H1 (cell line): Measurements from ENCODE around the gene IRF3. TPM values are rescaled to one million over a fixed set of nuclear protein-coding genes. Genes with fewer than 3 reads are reported as not detected.
A peak's percentile ranks its signal among the peaks of the same experiment; 100 is the strongest.

ENCODE experiments used
- CTCF ChIA-PET: fragments of 300-600 bp; sonication (Branson Sonifier 250); formaldehyde crosslinking; loops from one replicate; lab custom pipeline; 2021; ENCODE audit not compliant: partially characterized antibody; lab: Charles Lee
- POLR2A ChIA-PET: fragments of 300-600 bp; sonication (Branson Sonifier 250); formaldehyde crosslinking; loops from one replicate; lab custom pipeline; 2021; ENCODE audit warnings: inconsistent platforms; ENCODE audit not compliant: partially characterized antibody; lab: Charles Lee
- DNase-seq, 2 experiments: peaks; one replicate each; pipeline versions ENCODE4 v3.0.0 to v3.0.0-alpha.2; 2010 to 2022; ENCODE audit warnings: low spot score in 2 of 2, low read depth in 1 of 2, mixed read lengths in 1 of 2
- FAIRE-seq: peaks from 2 replicates; lab custom pipeline; 2011; peaks lifted over from hg19 to GRCh38; lab: Jason Lieb, UNC
- H2AFZ ChIP-seq: 2 replicates; pipeline ENCODE4 v1.8.1; 2012; ENCODE audit warnings: low read length, inconsistent platforms
- H2AK5ac ChIP-seq: 2 replicates; pipeline ENCODE4 v1.6.1; 2013; ENCODE audit warnings: low read depth, low read length
- H2BK120ac ChIP-seq: replicated peaks from 2 replicates; pipeline ENCODE3; 2013; ENCODE audit warnings: low read depth, low read length, inconsistent platforms
- H2BK12ac ChIP-seq: 2 replicates; pipeline ENCODE4 v1.6.1; 2013; ENCODE audit warnings: low read depth, low read length
- H2BK15ac ChIP-seq: 2 replicates; pipeline ENCODE4 v1.6.1; 2013; ENCODE audit warnings: low read length
- H2BK20ac ChIP-seq: 2 replicates; pipeline ENCODE4 v1.6.1; 2013; ENCODE audit warnings: low read length
- H2BK5ac ChIP-seq: 2 replicates; pipeline ENCODE4 v1.6.1; 2013; ENCODE audit warnings: low read depth, low read length
- H3K14ac ChIP-seq: 2 replicates; pipeline ENCODE4 v1.6.1; 2013; ENCODE audit warnings: inconsistent platforms; ENCODE audit not compliant: insufficient read length
- H3K18ac ChIP-seq: 2 replicates; pipeline ENCODE4 v1.6.1; 2013; ENCODE audit warnings: low read length; ENCODE audit errors: extremely low read depth
- H3K23ac ChIP-seq: 2 replicates; pipeline ENCODE4 v1.6.1; 2013; ENCODE audit warnings: inconsistent platforms; ENCODE audit not compliant: insufficient read length
- H3K23me2 ChIP-seq: 2 replicates; pipeline ENCODE4 v1.6.1; 2013; ENCODE audit warnings: low read depth, low read length
- H3K27ac ChIP-seq: 2 replicates; pipeline ENCODE4 v1.6.1; 2011; ENCODE audit warnings: low read depth, low read length, inconsistent platforms
- H3K27me3 ChIP-seq, 4 experiments: replicated peaks in 1 of 4; 1 replicate in 1 of 4; 2 replicates in 3 of 4; pipeline versions ENCODE4 v1.6.1 to v1.8.1; 2011 to 2013; ENCODE audit warnings: low read length in 3 of 4, mild to moderate bottlenecking in 3 of 4, inconsistent platforms in 2 of 4, mixed read lengths in 2 of 4, moderate library complexity in 1 of 4; ENCODE audit not compliant: control insufficient read depth in 3 of 4, insufficient read depth in 3 of 4; ENCODE audit errors: extremely low read depth in 1 of 4
- H3K36me3 ChIP-seq, 4 experiments: 2 replicates each; pipeline versions ENCODE4 v1.6.1 to v1.8.1; 2011 to 2013; ENCODE audit warnings: mild to moderate bottlenecking in 4 of 4, low read length in 3 of 4, moderate library complexity in 2 of 4, control low read depth in 1 of 4, inconsistent platforms in 1 of 4; ENCODE audit not compliant: insufficient read depth in 4 of 4, control insufficient read depth in 2 of 4
- H3K4ac ChIP-seq: replicated peaks from 2 replicates; pipeline ENCODE3; 2013; ENCODE audit warnings: low read length, low read depth, mixed read lengths, inconsistent platforms; ENCODE audit not compliant: insufficient read length
- H3K4me1 ChIP-seq, 4 experiments: replicated peaks in 1 of 4; 1 replicate in 1 of 4; 2 replicates in 3 of 4; pipeline versions ENCODE4 v1.6.1 to v1.8.1; 2011 to 2013; ENCODE audit warnings: low read length in 3 of 4, inconsistent platforms in 2 of 4, mixed read lengths in 1 of 4; ENCODE audit not compliant: insufficient read depth in 4 of 4, control insufficient read depth in 3 of 4
- H3K4me2 ChIP-seq, 2 experiments: 2 replicates each; pipeline versions ENCODE4 v1.6.1 to v1.8.1; 2011 to 2013; ENCODE audit warnings: low read depth in 2 of 2, low read length in 2 of 2, control low read depth in 1 of 2, inconsistent platforms in 1 of 2, mild to moderate bottlenecking in 1 of 2; ENCODE audit not compliant: insufficient read depth in 1 of 2
- H3K4me3 ChIP-seq, 4 experiments: fragments of 200-600, 300-600 bp in 1 of 4; sonication (generic), shearing (Covaris generic), sonication (Bioruptor Twin) in 1 of 4; 2 replicates each; pipeline versions ENCODE4 v1.5.1 to v1.8.1; 2011 to 2016; ENCODE audit warnings: low read length in 4 of 4, low read depth in 3 of 4, control low read depth in 2 of 4, inconsistent platforms in 2 of 4, mild to moderate bottlenecking in 2 of 4, mixed read lengths in 1 of 4, moderate library complexity in 1 of 4; ENCODE audit not compliant: insufficient read depth in 2 of 4; ENCODE audit errors: extremely low read depth in 1 of 4
- H3K56ac ChIP-seq: replicated peaks from 2 replicates; pipeline ENCODE3; 2013; ENCODE audit warnings: low read depth, mild to moderate bottlenecking, mixed read lengths, low read length, inconsistent platforms; ENCODE audit not compliant: insufficient read length
- H3K79me1 ChIP-seq: 2 replicates; pipeline ENCODE4 v1.6.1; 2013; ENCODE audit warnings: low read depth, low read length, control low read depth
- H3K79me2 ChIP-seq, 2 experiments: 2 replicates each; pipeline versions ENCODE4 v1.6.1 to v1.8.1; 2012 to 2013; ENCODE audit warnings: low read length in 2 of 2, mild to moderate bottlenecking in 2 of 2, inconsistent platforms in 1 of 2; ENCODE audit not compliant: insufficient read depth in 2 of 2, control insufficient read depth in 1 of 2
- H3K9ac ChIP-seq, 4 experiments: replicated peaks in 1 of 4; 1 replicate in 1 of 4; 2 replicates in 3 of 4; pipeline versions ENCODE4 v1.6.1 to v1.8.1; 2011 to 2013; ENCODE audit warnings: low read depth in 3 of 4, low read length in 3 of 4, control low read depth in 2 of 4, mild to moderate bottlenecking in 2 of 4, moderate library complexity in 2 of 4, inconsistent platforms in 1 of 4; ENCODE audit errors: extremely low read depth in 1 of 4
- H3K9me3 ChIP-seq, 2 experiments: 2 replicates each; pipeline versions ENCODE4 v1.6.1 to v1.8.1; 2012 to 2013; ENCODE audit warnings: mild to moderate bottlenecking in 2 of 2, moderate library complexity in 2 of 2, control low read depth in 1 of 2, inconsistent platforms in 1 of 2, low read depth in 1 of 2, low read length in 1 of 2, mixed read lengths in 1 of 2; ENCODE audit not compliant: insufficient read depth in 2 of 2
- H4K20me1 ChIP-seq, 2 experiments: replicated peaks in 1 of 2; 2 replicates each; pipeline versions ENCODE3 to v1.8.1; 2011 to 2013; ENCODE audit warnings: inconsistent platforms in 2 of 2, low read length in 2 of 2, mild to moderate bottlenecking in 1 of 2; ENCODE audit not compliant: insufficient read depth in 2 of 2, control insufficient read depth in 1 of 2
- H4K5ac ChIP-seq: 2 replicates; pipeline ENCODE4 v1.6.1; 2013; ENCODE audit warnings: low read length, low read depth, mixed read lengths, inconsistent platforms; ENCODE audit not compliant: insufficient read length
- H4K8ac ChIP-seq: 2 replicates; pipeline ENCODE4 v1.8.0; 2013; ENCODE audit warnings: mild to moderate bottlenecking, moderate library complexity, low read length, inconsistent platforms; ENCODE audit not compliant: insufficient read depth; ENCODE audit errors: extremely low read depth
- H4K91ac ChIP-seq: replicated peaks from 2 replicates; pipeline ENCODE3; 2013; ENCODE audit warnings: low read length, mixed read lengths, inconsistent platforms; ENCODE audit not compliant: insufficient read length
- POU5F1 ChIP-seq: IDR thresholded peaks from 2 replicates; pipeline ENCODE4 v1.6.1; 2011; ENCODE audit warnings: low read depth, mild to moderate bottlenecking, low read length, moderate library complexity
- RAD21 ChIP-seq, 2 experiments: IDR thresholded peaks in 1 of 2; conservative IDR thresholded peaks in 1 of 2; 2 replicates each; pipeline ENCODE4 v1.6.1; 2011; ENCODE audit warnings: low read depth in 2 of 2, low read length in 2 of 2, improper control_type of control experiment in 1 of 2, inconsistent platforms in 1 of 2, mild to moderate bottlenecking in 1 of 2, moderate library complexity in 1 of 2
- SP1 ChIP-seq: IDR thresholded peaks from 2 replicates; pipeline ENCODE4 v1.6.1; 2011; ENCODE audit warnings: low read depth, low read length
- SP2 ChIP-seq: IDR thresholded peaks from 2 replicates; pipeline ENCODE4 v1.6.1; 2012; ENCODE audit warnings: mild to moderate bottlenecking, low read length, inconsistent platforms
- SRF ChIP-seq: IDR thresholded peaks from 2 replicates; pipeline ENCODE4 v1.6.1; 2011; ENCODE audit warnings: mild to moderate bottlenecking, low read depth, low read length, moderate library complexity
- WGBS, 2 experiments: shearing (Covaris generic) in 1 of 2; methylation state at CpG; one replicate each; pipeline versions ENCODE4 v1.1.6 to v1.1.7; 2013 to 2015; ENCODE audit warnings: low lambda C conversion rate in 2 of 2, mixed read lengths in 2 of 2, inconsistent platforms in 1 of 2, low coverage in 1 of 2, missing lambda C conversion rate in 1 of 2; ENCODE audit not compliant: insufficient replicate concordance in 2 of 2, insufficient coverage in 1 of 2, insufficient read length in 1 of 2; ENCODE audit errors: extremely low coverage in 1 of 2, missing lambda C conversion rate in 1 of 2; 5-methylcytosine and 5-hydroxymethylcytosine counted together
- long read RNA-seq, 2 experiments: library from RNA in 1 of 2; library from capped mRNA in 1 of 2; stranded (forward); transcript quantifications; one replicate each; pipeline ENCODE4 v2.0.0, GENCODE V29; 2021; ENCODE audit warnings: inconsistent platforms in 1 of 2
- polyA minus RNA-seq, 3 experiments: library from RNA; depleted of rRNA, polyadenylated mRNA; stranded (reverse); fragments of >200 nt; gene quantifications; 1 replicate in 2 of 3; 2 replicates in 1 of 3; pipeline ENCODE4 v1.2.3, GENCODE V29; 2011
- polyA plus RNA-seq, 7 experiments: library from polyadenylated mRNA; depleted of rRNA in 3 of 7; stranded (reverse) in 5 of 7; unstranded in 2 of 7; fragments of >200 nt in 5 of 7; fragments of 200-250 nt in 2 of 7; gene quantifications; 1 replicate in 5 of 7; 2 replicates in 1 of 7; 4 replicates in 1 of 7; pipeline versions ENCODE4 v1.2.1 to v1.2.3, GENCODE V29; 2011 to 2013; ENCODE audit warnings: missing spikeins in 2 of 7, mixed read lengths in 2 of 7
- total RNA-seq: library from RNA; stranded (reverse); fragmentation: NEBNext Ultra II Directional; extraction: Animal tissue kit (Norgen Biotek cat#: 25700); gene quantifications from 2 replicates; pipeline ENCODE4 v1.2.1, GENCODE V29; 2021
- TF ChIP-seq, protein P1 (sequence below): IDR thresholded peaks from 2 replicates; pipeline ENCODE4 v1.6.1; 2012; ENCODE audit warnings: inconsistent platforms

Gene IRF3
- 114 and 115 TPM in 2 replicates for total RNA-seq
- polyA plus RNA-seq (2011; rRNA removed): 103 and 185 TPM in 2 replicates
- polyA plus RNA-seq (2011; cell fraction: cytosol; rRNA removed): 151 TPM
- 260 TPM for polyA plus RNA-seq (2011; cell fraction: nucleus; rRNA removed)
- 192 to 222 TPM (median 214 TPM) in 4 replicates for polyA plus RNA-seq (2012, experiment 1 of 2)
- polyA plus RNA-seq (2012, experiment 2 of 2): 136 TPM
- polyA plus RNA-seq (2013, experiment 1 of 2): 127 TPM
- polyA plus RNA-seq (2013, experiment 2 of 2): 124 TPM
- 51.4 and 52.6 TPM in 2 replicates for polyA minus RNA-seq (2011; rRNA and poly(A)+ RNA removed)
- 50.8 TPM for polyA minus RNA-seq (2011; cell fraction: cytosol; rRNA and poly(A)+ RNA removed)
- polyA minus RNA-seq (2011; cell fraction: nucleus; rRNA and poly(A)+ RNA removed): 42.1 TPM
- long read RNA-seq, experiment 1, transcript IRF3-203 (8 exons, 1,613 nt): major isoform, 13 of 62 reads
- long read RNA-seq, experiment 1, partial matches to known transcripts: 35 of 62 reads
- long read RNA-seq, experiment 1, other reads (novel, unspliced or antisense): 10 of 62 reads
- long read RNA-seq, experiment 2, transcript IRF3-201 (7 exons, 1,691 nt): minor isoform, 5 of 59 reads
- long read RNA-seq, experiment 2, transcript IRF3-203 (8 exons, 1,613 nt): major isoform, 24 of 59 reads
- long read RNA-seq, experiment 2, partial matches to known transcripts: 3 of 59 reads
- long read RNA-seq, experiment 2, other reads (novel, unspliced or antisense): 20 of 59 reads

GRCh38 chr19:49665351-49666119, at the start of gene IRF3, which contains the start of gene BCL2L12:
Gene IRF3 (minus strand): TSS chr19:49665857. CDS start chr19:49664838, 1,019 bp downstream.
Gene BCL2L12 (plus strand): TSS chr19:49665933. CDS start chr19:49666693, 760 bp downstream.
- Histone ChIP-seq H2BK120ac (no peak within 1 kb of the TSS), H2BK12ac (peak within 1 kb of the TSS; percentile 43; the same call in 1 of the 2 replicates), H3K4ac (no peak within 1 kb of the TSS), H3K23ac (no peak within 1 kb of the TSS), H3K36me3 (peaks cover 12 to 38% (median 25%) of the 10 kb centered on the region in 4 experiments; a peak in 7 of 8 replicates), H4K8ac (peak within 1 kb of the TSS; percentile 69; the same call in 1 of the 2 replicates), H3K23me2 (peaks cover 15% of the 10 kb centered on the region), H3K9me3 (peaks cover 1 to 2% of the 10 kb centered on the region in 2 experiments), H3K27me3 (no peaks in the 10 kb centered on the region), H2BK20ac (no peak within 1 kb of the TSS), H4K20me1 (peaks cover 6 to 9% of the 10 kb centered on the region in 2 experiments), H4K5ac (peak within 1 kb of the TSS; percentile 90), H3K9ac (peak within 1 kb of the TSS; percentile 58 to 92 (median 80)), H3K27ac (peak within 1 kb of the TSS; percentile 72), H3K4me1 (peaks cover 0 to 7% (median 2%) of the 10 kb centered on the region in 4 experiments; a peak in 4 of 7 replicates), H3K18ac (peak within 1 kb of the TSS; percentile 96), H2BK5ac (peak within 1 kb of the TSS; percentile 86), H3K14ac (no peak within 1 kb of the TSS), H2AK5ac (peak within 1 kb of the TSS; percentile 66; the same call in 1 of the 2 replicates), H3K79me1 (peaks cover 5% of the 10 kb centered on the region), H3K4me2 (peak within 1 kb of the TSS; percentile 85 to 89), H2AFZ (0 out of 2 replicates have a peak within 1 kb of the TSS, but pooled peaks have one; percentile 31), H4K91ac (peak within 1 kb of the TSS; percentile 54), H2BK15ac (peak within 1 kb of the TSS; percentile 98; the same call in 1 of the 2 replicates), H3K79me2 (peaks cover 5 to 32% of the 10 kb centered on the region in 2 experiments; a peak in 2 of 4 replicates), H3K56ac (peak within 1 kb of the TSS; percentile 86), H3K4me3 (peak within 1 kb of the TSS; percentile 89 to 98 (median 96))
- ChIA-PET POLR2A (interaction anchor here (1.0 to 18.0 kb wide), 11 partner anchors 8 to 173 kb away, joined by 3 to 275 read pairs (median 10); partner anchors contain the start of genes ADM5, CPT1C, NOSIP and PRMT1), CTCF (interaction anchor here (0.7 to 2.3 kb wide), 7 partner anchors 9 to 24 kb away, joined by 3 to 13 read pairs (median 6); partner anchors contain the start of gene ADM5)
- WGBS, 2 experiments: 1% methylated on average over 46 of the region's 50 CpGs; no CpG with 5 or more reads in 1 of the 2 experiments
- peak; percentile 86 to 98 for DNase-seq
- peak; percentile 60 for FAIRE-seq
- no peak for TF ChIP-seq SP2
- 0 out of 2 replicates have a peak, but pooled peaks have one; percentile 36 for TF ChIP-seq SP1
- no peak for TF ChIP-seq POU5F1
- peak; percentile 100 for TF ChIP-seq SRF
- no peak for TF ChIP-seq RAD21 (IDR thresholded peaks at IDR 0.05 in 1 of 2, conservative IDR thresholded peaks at IDR 0.05 in 1 of 2; ENCODE audit: low read depth in 2 of 2, low read length in 2 of 2)
- TF ChIP-seq, protein P1, sequence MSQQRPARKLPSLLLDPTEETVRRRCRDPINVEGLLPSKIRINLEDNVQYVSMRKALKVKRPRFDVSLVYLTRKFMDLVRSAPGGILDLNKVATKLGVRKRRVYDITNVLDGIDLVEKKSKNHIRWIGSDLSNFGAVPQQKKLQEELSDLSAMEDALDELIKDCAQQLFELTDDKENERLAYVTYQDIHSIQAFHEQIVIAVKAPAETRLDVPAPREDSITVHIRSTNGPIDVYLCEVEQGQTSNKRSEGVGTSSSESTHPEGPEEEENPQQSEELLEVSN: 0 out of 2 replicates have a peak, but pooled peaks have one; percentile 20
